Liver (tissue), 3 donors: ENCODE results near the gene ZNF836.

Experiments
- EGR1 ChIP-seq, 2 donors: IDR thresholded peaks; 2 replicates each; pipeline ENCODE4 v1.6.1; 2016 to 2018; ENCODE audit warnings: antibody characterized with exemption in 2 of 2, low read depth in 2 of 2
- GABPA ChIP-seq, 2 donors: IDR thresholded peaks in 1 of 2; conservative IDR thresholded peaks in 1 of 2; 2 replicates each; pipeline ENCODE4 v1.6.1; 2016; ENCODE audit warnings: antibody characterized with exemption in 2 of 2, mild to moderate bottlenecking in 1 of 2, moderate library complexity in 1 of 2
- JUND ChIP-seq, 2 donors: IDR thresholded peaks; 2 replicates each; pipeline ENCODE4 v1.6.1; 2016; ENCODE audit warnings: antibody characterized with exemption in 2 of 2
- NR2F2 ChIP-seq: IDR thresholded peaks from 2 replicates; pipeline ENCODE4 v1.6.1; 2016; ENCODE audit warnings: antibody characterized with exemption
- RAD21 ChIP-seq, 2 donors: IDR thresholded peaks; 2 replicates each; pipeline ENCODE4 v1.6.1; 2016; ENCODE audit warnings: antibody characterized with exemption in 2 of 2, mild to moderate bottlenecking in 2 of 2
- SP1 ChIP-seq: IDR thresholded peaks from 2 replicates; pipeline ENCODE4 v1.6.1; 2018; ENCODE audit warnings: antibody characterized with exemption, mild to moderate bottlenecking
- TAF1 ChIP-seq: conservative IDR thresholded peaks from 2 replicates; pipeline ENCODE4 v1.6.1; 2016; ENCODE audit warnings: antibody characterized with exemption, mild to moderate bottlenecking
- YY1 ChIP-seq: IDR thresholded peaks from 2 replicates; pipeline ENCODE4 v1.6.1; 2016; ENCODE audit warnings: antibody characterized with exemption, mild to moderate bottlenecking
- TF ChIP-seq, protein P1 (sequence below): IDR thresholded peaks from 2 replicates; pipeline ENCODE4 v1.6.1; 2016; ENCODE audit warnings: antibody characterized with exemption, mild to moderate bottlenecking
- TF ChIP-seq, protein P2 (sequence below): fragments of 150-350 bp; IDR thresholded peaks from 2 replicates; pipeline ENCODE4 v1.5.1; 2017; ENCODE audit warnings: improper control_type of control experiment, low read depth, low read length; ENCODE audit not compliant: missing input control
- TF ChIP-seq, protein P3 (sequence below): IDR thresholded peaks from 2 replicates; pipeline ENCODE4 v1.6.1; 2016; ENCODE audit warnings: antibody characterized with exemption
- TF ChIP-seq, protein P4 (sequence below): IDR thresholded peaks from 2 replicates; pipeline ENCODE4 v1.6.1; 2016; ENCODE audit warnings: antibody characterized with exemption
- TF ChIP-seq, protein P5 (sequence below): IDR thresholded peaks from 2 replicates; pipeline ENCODE4 v1.6.1; 2016; ENCODE audit warnings: antibody characterized with exemption
- donor health status: healthy.
- donor health status: healthy.

DNA sequence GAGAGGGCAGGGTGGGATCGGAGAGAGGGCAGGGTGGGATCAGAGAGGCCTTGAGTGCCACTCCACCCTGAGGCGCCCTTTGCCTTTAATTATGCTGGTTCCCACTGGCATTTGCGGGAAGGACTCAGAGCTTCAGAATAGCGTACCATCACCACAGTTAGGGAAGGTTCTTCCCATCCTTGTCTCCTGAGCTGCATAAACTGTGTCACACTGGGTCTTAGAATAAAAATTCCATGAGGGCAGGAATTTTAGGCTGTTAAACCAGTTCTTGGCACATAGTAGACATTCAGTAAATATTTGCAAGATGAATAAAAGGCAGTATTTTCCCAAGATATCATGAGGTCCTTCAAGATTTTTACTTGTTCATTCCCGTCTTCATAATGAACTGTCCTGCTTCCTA lies 42.8 kb upstream of the ZNF836 start:
- TF ChIP-seq, protein P1, sequence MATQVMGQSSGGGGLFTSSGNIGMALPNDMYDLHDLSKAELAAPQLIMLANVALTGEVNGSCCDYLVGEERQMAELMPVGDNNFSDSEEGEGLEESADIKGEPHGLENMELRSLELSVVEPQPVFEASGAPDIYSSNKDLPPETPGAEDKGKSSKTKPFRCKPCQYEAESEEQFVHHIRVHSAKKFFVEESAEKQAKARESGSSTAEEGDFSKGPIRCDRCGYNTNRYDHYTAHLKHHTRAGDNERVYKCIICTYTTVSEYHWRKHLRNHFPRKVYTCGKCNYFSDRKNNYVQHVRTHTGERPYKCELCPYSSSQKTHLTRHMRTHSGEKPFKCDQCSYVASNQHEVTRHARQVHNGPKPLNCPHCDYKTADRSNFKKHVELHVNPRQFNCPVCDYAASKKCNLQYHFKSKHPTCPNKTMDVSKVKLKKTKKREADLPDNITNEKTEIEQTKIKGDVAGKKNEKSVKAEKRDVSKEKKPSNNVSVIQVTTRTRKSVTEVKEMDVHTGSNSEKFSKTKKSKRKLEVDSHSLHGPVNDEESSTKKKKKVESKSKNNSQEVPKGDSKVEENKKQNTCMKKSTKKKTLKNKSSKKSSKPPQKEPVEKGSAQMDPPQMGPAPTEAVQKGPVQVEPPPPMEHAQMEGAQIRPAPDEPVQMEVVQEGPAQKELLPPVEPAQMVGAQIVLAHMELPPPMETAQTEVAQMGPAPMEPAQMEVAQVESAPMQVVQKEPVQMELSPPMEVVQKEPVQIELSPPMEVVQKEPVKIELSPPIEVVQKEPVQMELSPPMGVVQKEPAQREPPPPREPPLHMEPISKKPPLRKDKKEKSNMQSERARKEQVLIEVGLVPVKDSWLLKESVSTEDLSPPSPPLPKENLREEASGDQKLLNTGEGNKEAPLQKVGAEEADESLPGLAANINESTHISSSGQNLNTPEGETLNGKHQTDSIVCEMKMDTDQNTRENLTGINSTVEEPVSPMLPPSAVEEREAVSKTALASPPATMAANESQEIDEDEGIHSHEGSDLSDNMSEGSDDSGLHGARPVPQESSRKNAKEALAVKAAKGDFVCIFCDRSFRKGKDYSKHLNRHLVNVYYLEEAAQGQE = no peak
- TF ChIP-seq, protein P2, sequence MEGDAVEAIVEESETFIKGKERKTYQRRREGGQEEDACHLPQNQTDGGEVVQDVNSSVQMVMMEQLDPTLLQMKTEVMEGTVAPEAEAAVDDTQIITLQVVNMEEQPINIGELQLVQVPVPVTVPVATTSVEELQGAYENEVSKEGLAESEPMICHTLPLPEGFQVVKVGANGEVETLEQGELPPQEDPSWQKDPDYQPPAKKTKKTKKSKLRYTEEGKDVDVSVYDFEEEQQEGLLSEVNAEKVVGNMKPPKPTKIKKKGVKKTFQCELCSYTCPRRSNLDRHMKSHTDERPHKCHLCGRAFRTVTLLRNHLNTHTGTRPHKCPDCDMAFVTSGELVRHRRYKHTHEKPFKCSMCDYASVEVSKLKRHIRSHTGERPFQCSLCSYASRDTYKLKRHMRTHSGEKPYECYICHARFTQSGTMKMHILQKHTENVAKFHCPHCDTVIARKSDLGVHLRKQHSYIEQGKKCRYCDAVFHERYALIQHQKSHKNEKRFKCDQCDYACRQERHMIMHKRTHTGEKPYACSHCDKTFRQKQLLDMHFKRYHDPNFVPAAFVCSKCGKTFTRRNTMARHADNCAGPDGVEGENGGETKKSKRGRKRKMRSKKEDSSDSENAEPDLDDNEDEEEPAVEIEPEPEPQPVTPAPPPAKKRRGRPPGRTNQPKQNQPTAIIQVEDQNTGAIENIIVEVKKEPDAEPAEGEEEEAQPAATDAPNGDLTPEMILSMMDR = no peak
- TF ChIP-seq NR2F2 (no peak), YY1 (no peak), TAF1 (no peak), RAD21 (IDR thresholded peaks at IDR 0.05) (no peak), GABPA (IDR thresholded peaks at IDR 0.05 in 1 of 2, conservative IDR thresholded peaks at IDR 0.05 in 1 of 2) (no peak), SP1 (no peak), EGR1 (IDR thresholded peaks at IDR 0.05; ENCODE audit: low read depth in 2 of 2) (no peak), JUND (IDR thresholded peaks at IDR 0.05) (no peak)
- TF ChIP-seq, protein P3, sequence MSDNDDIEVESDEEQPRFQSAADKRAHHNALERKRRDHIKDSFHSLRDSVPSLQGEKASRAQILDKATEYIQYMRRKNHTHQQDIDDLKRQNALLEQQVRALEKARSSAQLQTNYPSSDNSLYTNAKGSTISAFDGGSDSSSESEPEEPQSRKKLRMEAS = no peak
- TF ChIP-seq, protein P4, sequence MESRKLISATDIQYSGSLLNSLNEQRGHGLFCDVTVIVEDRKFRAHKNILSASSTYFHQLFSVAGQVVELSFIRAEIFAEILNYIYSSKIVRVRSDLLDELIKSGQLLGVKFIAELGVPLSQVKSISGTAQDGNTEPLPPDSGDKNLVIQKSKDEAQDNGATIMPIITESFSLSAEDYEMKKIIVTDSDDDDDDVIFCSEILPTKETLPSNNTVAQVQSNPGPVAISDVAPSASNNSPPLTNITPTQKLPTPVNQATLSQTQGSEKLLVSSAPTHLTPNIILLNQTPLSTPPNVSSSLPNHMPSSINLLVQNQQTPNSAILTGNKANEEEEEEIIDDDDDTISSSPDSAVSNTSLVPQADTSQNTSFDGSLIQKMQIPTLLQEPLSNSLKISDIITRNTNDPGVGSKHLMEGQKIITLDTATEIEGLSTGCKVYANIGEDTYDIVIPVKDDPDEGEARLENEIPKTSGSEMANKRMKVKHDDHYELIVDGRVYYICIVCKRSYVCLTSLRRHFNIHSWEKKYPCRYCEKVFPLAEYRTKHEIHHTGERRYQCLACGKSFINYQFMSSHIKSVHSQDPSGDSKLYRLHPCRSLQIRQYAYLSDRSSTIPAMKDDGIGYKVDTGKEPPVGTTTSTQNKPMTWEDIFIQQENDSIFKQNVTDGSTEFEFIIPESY = no peak
- TF ChIP-seq, protein P5, sequence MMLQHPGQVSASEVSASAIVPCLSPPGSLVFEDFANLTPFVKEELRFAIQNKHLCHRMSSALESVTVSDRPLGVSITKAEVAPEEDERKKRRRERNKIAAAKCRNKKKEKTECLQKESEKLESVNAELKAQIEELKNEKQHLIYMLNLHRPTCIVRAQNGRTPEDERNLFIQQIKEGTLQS = no peak
